Suprapubic skin (tissue), 4 donors: Measurements from ENCODE around the gene RRAD. TPM values are rescaled to one million over a fixed set of nuclear protein-coding genes. Genes with fewer than 3 reads are reported as not detected.
"Not testable (repeated sequence)": the region's sequence is repeated elsewhere in the genome, so short reads cannot be mapped to it uniquely, and the experiment has no call there.

Experiments used
- DNase-seq, 2 donors: peaks; one replicate each; pipeline ENCODE4 v3.0.0-alpha.2; 2019; ENCODE audit warnings: low spot score in 2 of 2
- H3K27ac ChIP-seq: fragments of 200-600 bp; sonication (generic); one replicate; pipeline ENCODE4 v1.5.1; 2019
- H3K27me3 ChIP-seq: fragments of 200-600 bp; sonication (generic); one replicate; pipeline ENCODE4 v1.5.1; 2019
- H3K36me3 ChIP-seq: fragments of 200-600 bp; sonication (generic); one replicate; pipeline ENCODE4 v1.5.1; 2019
- H3K4me1 ChIP-seq: fragments of 200-600 bp; sonication (generic); one replicate; pipeline ENCODE4 v1.5.1; 2019
- H3K4me3 ChIP-seq: fragments of 200-600 bp; sonication (generic); one replicate; pipeline ENCODE4 v1.5.1; 2019; ENCODE audit warnings: mild to moderate bottlenecking
- H3K9me3 ChIP-seq: fragments of 200-600 bp; sonication (generic); one replicate; pipeline ENCODE4 v1.5.1; 2019
- CTCF ChIP-seq, 2 donors: fragments of 200-600 bp in 1 of 2; fragments of 450-650 bp in 1 of 2; sonication (generic) in 1 of 2; IDR thresholded peaks; one replicate each; pipeline ENCODE4 v1.5.1; 2016 to 2019; ENCODE audit warnings: antibody characterized with exemption in 2 of 2, mild to moderate bottlenecking in 1 of 2, moderate library complexity in 1 of 2
- EP300 ChIP-seq: sonication (generic); formaldehyde crosslinking; IDR thresholded peaks from one replicate; pipeline ENCODE4 v1.6.1; 2017; ENCODE audit warnings: antibody characterized with exemption
- POLR2A ChIP-seq, 2 donors: fragments of 450-650 bp; IDR thresholded peaks; one replicate each; pipeline ENCODE4 v1.6.1; 2017; ENCODE audit warnings: antibody characterized with exemption in 2 of 2, mild to moderate bottlenecking in 2 of 2, moderate library complexity in 2 of 2
- POLR2AphosphoS5 ChIP-seq, 3 donors: sonication (generic); formaldehyde crosslinking; IDR thresholded peaks; one replicate each; pipeline ENCODE4 v1.6.1; 2017; ENCODE audit warnings: antibody characterized with exemption in 3 of 3
- WGBS: methylation state at CpG from one replicate; pipeline ENCODE4 v1.1.5; 2018; 5-methylcytosine and 5-hydroxymethylcytosine counted together
- total RNA-seq, 4 donors: library from RNA; depleted of rRNA; stranded (reverse); fragments of >200 nt; gene quantifications; one replicate each; pipeline ENCODE4 v1.1.0, GENCODE V29; 2016

Gene RRAD
- total RNA-seq, result 10 to 100 TPM in 1 of 4 donors, 1 to 10 TPM in 3; 1.5 to 12.1 (median 4.6) TPM

- peaks cover 41% of the 10 kb centered on the region for H3K4me1 ChIP-seq
- H3K36me3 ChIP-seq, result no peaks in the 10 kb centered on the region
- peak within 1 kb of the TSS; percentile 18 for H3K27ac ChIP-seq
- TF ChIP-seq CTCF (IDR thresholded peaks at IDR 0.05), result no peak
- TF ChIP-seq EP300, result no peak
- TF ChIP-seq POLR2A (IDR thresholded peaks at IDR 0.05), result peak in 1 of 2 donors; percentile 10
- no peak for TF ChIP-seq POLR2AphosphoS5 (IDR thresholded peaks at IDR 0.05)
- WGBS, result 32% methylated on average over 12 of the region's 42 CpGs
- no peak for DNase-seq
- H3K27me3 ChIP-seq, result peaks cover 28% of the 10 kb centered on the region
- no peaks in the 10 kb centered on the region for H3K9me3 ChIP-seq
- peak within 1 kb of the TSS; percentile 51 for H3K4me3 ChIP-seq
Measured at GRCh38 chr16:66925322-66925840, at the start of gene RRAD. TSS of gene RRAD (minus strand) at chr16:66925535. CDS start at chr16:66925179, 356 bp downstream.

- 57% methylated on average over 9 of the region's 11 CpGs for WGBS
- H3K27ac ChIP-seq, H3K4me3 ChIP-seq, H3K27me3 ChIP-seq, H3K9me3 ChIP-seq, H3K36me3 ChIP-seq, DNase-seq: not testable (repeated sequence)
- H3K4me1 ChIP-seq, result peaks cover 17% of the 10 kb centered on the region
Measured at GRCh38 chr16:66974932-66975246, 49.6 kb upstream of the RRAD start.

- WGBS, result no CpG with 5 or more reads among the region's 32 CpGs
- H3K4me1 ChIP-seq, result peaks cover 14% of the 10 kb centered on the region
Measured at GRCh38 chr16:66974156-66974931, 49.0 kb upstream of the RRAD start.

GRCh38 chr16:66973716-66974115 is 48.4 kb upstream of the RRAD start:
- 100% methylated on average over 3 of the region's 6 CpGs for WGBS
- no peak overlapping the region for H3K4me3 ChIP-seq

More at GRCh38 chr16:66974156-66974931, 49.0 kb upstream of the RRAD start:
- H3K4me3 ChIP-seq, H3K27me3 ChIP-seq, H3K9me3 ChIP-seq, H3K36me3 ChIP-seq, DNase-seq, H3K27ac ChIP-seq: not testable (repeated sequence)

GRCh38 chr16:66972983-66973382 is 47.6 kb upstream of the RRAD start:
- WGBS, result 82% methylated on average over 9 of the region's 9 CpGs
- no peak overlapping the region for H3K4me3 ChIP-seq
- no peak for DNase-seq
- no peaks in the 10 kb centered on the region for H3K36me3 ChIP-seq
- TF ChIP-seq CTCF (IDR thresholded peaks at IDR 0.05) (no peak), POLR2A (IDR thresholded peaks at IDR 0.05) (no peak), POLR2AphosphoS5 (IDR thresholded peaks at IDR 0.05) (no peak), EP300 (no peak)
- H3K4me1 ChIP-seq, result peaks cover 5% of the 10 kb centered on the region
- H3K27me3 ChIP-seq, result no peaks in the 10 kb centered on the region
- H3K9me3 ChIP-seq, result no peaks in the 10 kb centered on the region
- H3K27ac ChIP-seq, result no peak overlapping the region

More at GRCh38 chr16:66973716-66974115, 48.4 kb upstream of the RRAD start:
- peaks cover 9% of the 10 kb centered on the region for H3K4me1 ChIP-seq
- H3K27ac ChIP-seq, result no peak overlapping the region
- H3K9me3 ChIP-seq, result no peaks in the 10 kb centered on the region
- H3K36me3 ChIP-seq, result no peaks in the 10 kb centered on the region
- TF ChIP-seq CTCF (IDR thresholded peaks at IDR 0.05), result no peak
- TF ChIP-seq POLR2AphosphoS5 (IDR thresholded peaks at IDR 0.05), result no peak
- TF ChIP-seq POLR2A (IDR thresholded peaks at IDR 0.05), result no peak
- TF ChIP-seq EP300, result no peak
- no peak for DNase-seq
- no peaks in the 10 kb centered on the region for H3K27me3 ChIP-seq

GRCh38 chr16:66970775-66971720 is 45.7 kb upstream of the RRAD start:
- 68% methylated on average over 10 of the region's 10 CpGs for WGBS
- TF ChIP-seq POLR2AphosphoS5 (IDR thresholded peaks at IDR 0.05), result no peak
- no peak for TF ChIP-seq CTCF (IDR thresholded peaks at IDR 0.05)
- TF ChIP-seq POLR2A (IDR thresholded peaks at IDR 0.05), result no peak
- no peak for TF ChIP-seq EP300
- no peaks in the 10 kb centered on the region for H3K9me3 ChIP-seq

More at GRCh38 chr16:66970775-66971720, 45.7 kb upstream of the RRAD start:
- no peak for DNase-seq
- no peaks in the 10 kb centered on the region for H3K27me3 ChIP-seq
- H3K4me1 ChIP-seq, result no peaks in the 10 kb centered on the region
- H3K36me3 ChIP-seq, result no peaks in the 10 kb centered on the region
- H3K27ac ChIP-seq, result no peak overlapping the region
- no peak overlapping the region for H3K4me3 ChIP-seq
